Endothelial cell of umbilical vein (primary cell): ENCODE measurements around the gene PFN4. TPM values are rescaled to one million over a fixed set of nuclear protein-coding genes. Genes with fewer than 3 reads are reported as not detected.
"Not testable (repeated sequence)": the region's sequence is repeated elsewhere in the genome, so short reads cannot be mapped to it uniquely, and the experiment has no call there.

Experiments used
- BruUV-seq: library from RNA; stranded (reverse); fragments of 400-500 nt; replicated peaks from 2 replicates; lab custom pipeline; 2021; lab: Mats Ljungman, UMichigan
- CTCF ChIA-PET: fragments of 300-600, 350-600 bp; sonication (Branson Sonifier 250); formaldehyde crosslinking; loops from one replicate; lab custom pipeline; 2021; ENCODE audit warnings: antibody characterized with exemption, inconsistent platforms; lab: Charles Lee
- POLR2A ChIA-PET: fragments of 300-600, 350-600 bp; sonication (Branson Sonifier 250); formaldehyde crosslinking; loops from one replicate; lab custom pipeline; 2021; ENCODE audit warnings: antibody characterized with exemption, inconsistent platforms; lab: Charles Lee
- DNase-seq: peaks from one replicate; pipeline ENCODE4 v3.0.0-alpha.2; 2011; ENCODE audit warnings: low read depth, low spot score
- FAIRE-seq: peaks from 2 replicates; lab custom pipeline; 2011; peaks lifted over from hg19 to GRCh38; lab: Jason Lieb, UNC
- H2AFZ ChIP-seq: 2 replicates; pipeline ENCODE4 v1.6.0; 2012; ENCODE audit warnings: low read depth, low read length, control low read depth, inconsistent platforms
- H3K27ac ChIP-seq: 2 replicates; pipeline ENCODE4 v1.5.1; 2011; ENCODE audit warnings: low read depth, mild to moderate bottlenecking, control low read depth, low read length, moderate library complexity; ENCODE audit not compliant: insufficient read depth
- H3K27me3 ChIP-seq, 2 experiments: 2 replicates each; pipeline versions ENCODE4 v1.6.0 to v1.6.1; 2011; ENCODE audit warnings: low read length in 2 of 2, mixed read lengths in 1 of 2; ENCODE audit not compliant: control insufficient read depth in 2 of 2, insufficient read depth in 2 of 2
- H3K36me3 ChIP-seq, 2 experiments: 2 replicates in 1 of 2; 3 replicates in 1 of 2; pipeline ENCODE4 v1.5.1; 2011; ENCODE audit warnings: low read length in 2 of 2, mild to moderate bottlenecking in 1 of 2, moderate library complexity in 1 of 2; ENCODE audit not compliant: control insufficient read depth in 2 of 2, insufficient read depth in 2 of 2; ENCODE audit errors: extremely low read depth in 1 of 2
- H3K4me1 ChIP-seq: 3 replicates; pipeline ENCODE4 v1.5.1; 2011; ENCODE audit warnings: mild to moderate bottlenecking, low read length; ENCODE audit not compliant: control insufficient read depth, insufficient read depth; ENCODE audit errors: extremely low read depth
- H3K4me2 ChIP-seq: 2 replicates; pipeline ENCODE4 v1.6.1; 2011; ENCODE audit warnings: low read length, control low read depth, mixed read lengths; ENCODE audit not compliant: insufficient read depth
- H3K4me3 ChIP-seq, 3 experiments: fragments of 200-600 bp in 1 of 3; sonication (generic), shearing (Covaris generic) in 1 of 3; replicated peaks in 1 of 3; 2 replicates each; pipeline ENCODE4 v1.5.1; 2011 to 2016; ENCODE audit warnings: control low read depth in 3 of 3, low read length in 3 of 3, mild to moderate bottlenecking in 2 of 3, inconsistent platforms in 1 of 3, low read depth in 1 of 3, moderate library complexity in 1 of 3; ENCODE audit not compliant: insufficient read depth in 1 of 3
- H3K79me2 ChIP-seq: 2 replicates; pipeline ENCODE4 v1.6.0; 2012; ENCODE audit warnings: low read length, inconsistent platforms; ENCODE audit not compliant: control insufficient read depth, insufficient read depth
- H3K9ac ChIP-seq: replicated peaks from 2 replicates; pipeline ENCODE3; 2011; ENCODE audit warnings: low read length, control low read depth; ENCODE audit not compliant: insufficient read depth; ENCODE audit errors: extremely low read depth
- H3K9me1 ChIP-seq: replicated peaks from 3 replicates; pipeline ENCODE4 v1.6.0; 2011; ENCODE audit warnings: mild to moderate bottlenecking, low read length; ENCODE audit not compliant: control insufficient read depth, insufficient read depth; ENCODE audit errors: extremely low read depth
- H3K9me3 ChIP-seq: replicated peaks from 2 replicates; pipeline ENCODE4 v1.5.1; 2012; ENCODE audit warnings: low read length, inconsistent platforms; ENCODE audit not compliant: control insufficient read depth, insufficient read depth
- H4K20me1 ChIP-seq: replicated peaks from 2 replicates; pipeline ENCODE3; 2011; ENCODE audit warnings: mild to moderate bottlenecking, low read length; ENCODE audit not compliant: control insufficient read depth, insufficient read depth; ENCODE audit errors: extremely low read depth
- CTCF ChIP-seq, 2 donors: IDR thresholded peaks; 1 replicate in 1 of 2; 2 replicates in 1 of 2; pipeline ENCODE4 v1.5.1; 2011; ENCODE audit warnings: low read length in 2 of 2, mild to moderate bottlenecking in 2 of 2, moderate library complexity in 2 of 2, control low read depth in 1 of 2, inconsistent platforms in 1 of 2, low read depth in 1 of 2; ENCODE audit not compliant: insufficient read depth in 1 of 2; ENCODE audit errors: extremely low read depth in 1 of 2
- EZH2 ChIP-seq: IDR thresholded peaks from 2 replicates; pipeline ENCODE4 v1.6.1; 2012; ENCODE audit warnings: borderline replicate concordance, low read depth, mild to moderate bottlenecking, moderate library complexity, low read length, inconsistent platforms; ENCODE audit not compliant: severe bottlenecking
- FOS ChIP-seq: IDR thresholded peaks from 2 replicates; pipeline ENCODE4 v1.6.1; 2011; ENCODE audit warnings: mild to moderate bottlenecking, low read length, moderate library complexity, borderline replicate concordance; ENCODE audit not compliant: insufficient read depth
- GATA2 ChIP-seq: IDR thresholded peaks from 2 replicates; pipeline ENCODE4 v1.7.0; 2011; ENCODE audit warnings: low read depth, mild to moderate bottlenecking, moderate library complexity, mixed read lengths, low read length; ENCODE audit not compliant: insufficient read length, insufficient read depth
- JUN ChIP-seq: IDR thresholded peaks from 2 replicates; pipeline ENCODE4 v1.6.1; 2011; ENCODE audit warnings: borderline replicate concordance, low read depth; ENCODE audit not compliant: insufficient read length, insufficient read depth
- MAX ChIP-seq: IDR thresholded peaks from 2 replicates; pipeline ENCODE4 v1.6.1; 2011; ENCODE audit not compliant: insufficient read depth, insufficient read length
- MYC ChIP-seq: IDR thresholded peaks from one replicate; pipeline ENCODE4 v1.6.1; 2011; ENCODE audit warnings: mild to moderate bottlenecking, low read depth, low read length
- POLR2A ChIP-seq: IDR thresholded peaks from 2 replicates; pipeline ENCODE4 v1.6.1; 2012; ENCODE audit warnings: low read depth, mild to moderate bottlenecking, control low read depth, low read length
- POLR2AphosphoS5 ChIP-seq: IDR thresholded peaks from 2 replicates; pipeline ENCODE4 v1.6.1; 2012; ENCODE audit warnings: low read depth, mild to moderate bottlenecking, control low read depth, low read length, moderate library complexity; ENCODE audit not compliant: insufficient read depth
- dilution Hi-C: fragments of 300-500 bp; cut with MboI; formaldehyde crosslinking; loops from one replicate; pipeline ENCODE4 v1.15.0; 2019; ENCODE audit warnings: low sequenced_read_pairs; ENCODE audit not compliant: extremely low pct_ligation_motif_present
- intact Hi-C: fragments of 100-400 bp; cut with micrococcal nuclease; formaldehyde crosslinking; loops from one replicate; pipeline ENCODE4 v1.10.0; 2022
- polyA plus RNA-seq, 4 experiments: library from polyadenylated mRNA; depleted of rRNA in 3 of 4; stranded (reverse) in 3 of 4; unstranded in 1 of 4; fragments of >200 nt; gene quantifications; 2 replicates each; pipeline versions ENCODE4 v1.2.1 to v1.2.3, GENCODE V29; 2011 to 2012; ENCODE audit warnings: missing spikeins in 1 of 4
- total RNA-seq: library from RNA; stranded (reverse); gene quantifications from 2 replicates; pipeline ENCODE4 v1.2.3, GENCODE V29; 2021

Gene PFN4
- total and polyA plus RNA-seq, 2 donors (not counting 3 experiments of a cell fraction or from before 2014, with no cell fraction given) = 0.23 to 0.93 TPM

DNA sequence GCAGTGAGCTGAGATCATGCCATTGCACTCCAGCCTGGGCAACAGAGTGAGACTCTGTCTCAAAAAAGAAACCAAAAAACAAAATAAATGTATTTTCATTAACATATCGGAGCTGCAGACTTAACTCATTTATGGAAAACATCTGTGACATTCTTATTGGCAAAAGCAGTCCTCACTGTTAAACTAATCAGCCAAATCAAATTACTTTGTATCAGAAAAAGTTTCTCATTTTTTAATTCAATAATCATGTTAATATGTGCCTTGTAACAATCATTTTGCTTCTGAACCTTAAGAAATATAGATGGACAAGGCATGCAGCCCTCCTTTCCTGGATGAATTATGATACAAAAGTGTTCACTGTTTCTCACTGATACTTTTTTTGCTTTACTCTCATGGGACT lies 20.5 kb downstream of the PFN4 start:
- Histone ChIP-seq H3K27ac (no peak overlapping the region), H2AFZ (no peak overlapping the region), H3K9me1 (no peaks in the 10 kb centered on the region), H3K4me1 (no peaks in the 10 kb centered on the region), H3K4me3 (no peak overlapping the region), H3K27me3 (peaks cover 0 to 2% of the 10 kb centered on the region in 2 experiments), H3K36me3 (no peaks in the 10 kb centered on the region), H3K4me2 (no peak overlapping the region), H3K9me3 (no peaks in the 10 kb centered on the region), H4K20me1 (no peaks in the 10 kb centered on the region), H3K79me2 (no peaks in the 10 kb centered on the region), H3K9ac (no peak overlapping the region)
- FAIRE-seq (no peak), DNase-seq (no peak)
- BruUV-seq = no TSS peak
- no peak for TF ChIP-seq POLR2AphosphoS5
- dilution Hi-C loops (no loop called here), intact Hi-C loops (no loop called here)
- POLR2A ChIA-PET = no interaction called here
- CTCF ChIA-PET = interaction anchor here (1.6 kb wide), 1 partner anchor 19 kb away, joined by 6 read pairs; the partner anchor contains the start of gene TP53I3

DNA sequence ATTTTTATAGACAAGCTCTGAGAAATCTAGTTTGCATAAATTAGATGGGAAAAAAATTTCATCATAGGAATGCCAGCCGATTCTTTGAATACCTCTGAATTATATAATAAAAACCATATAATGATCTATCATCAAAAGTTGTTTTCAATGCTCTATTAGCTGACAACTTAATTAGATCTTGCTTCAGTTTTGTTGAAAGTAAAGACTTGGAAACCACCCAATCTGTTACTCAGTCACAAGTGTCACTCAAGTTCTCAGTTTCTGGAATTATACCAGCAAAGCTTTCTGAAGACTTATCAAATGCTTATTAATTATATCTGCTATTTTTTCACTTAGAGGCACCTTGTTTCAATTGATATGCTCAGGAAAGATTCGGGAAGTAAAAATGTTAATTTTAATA lies 21.1 kb downstream of the PFN4 start:
- Histone ChIP-seq H3K9ac (no peak overlapping the region), H3K27ac (no peak overlapping the region), H3K36me3 (no peaks in the 10 kb centered on the region), H3K9me1 (no peaks in the 10 kb centered on the region), H3K79me2 (no peaks in the 10 kb centered on the region), H3K27me3 (peaks cover 0 to 2% of the 10 kb centered on the region in 2 experiments), H3K4me3 (no peak overlapping the region), H3K4me1 (no peaks in the 10 kb centered on the region), H4K20me1 (no peaks in the 10 kb centered on the region), H3K9me3 (no peaks in the 10 kb centered on the region), H2AFZ (no peak overlapping the region), H3K4me2 (no peak overlapping the region)
- no peak for DNase-seq
- ChIA-PET CTCF (interaction anchor here (1.6 kb wide), 1 partner anchor 18 kb away, joined by 6 read pairs; the partner anchor contains the start of gene TP53I3), POLR2A (no interaction called here)
- no peak for TF ChIP-seq MAX
- no peak for TF ChIP-seq EZH2
- no peak for TF ChIP-seq GATA2
- no peak for TF ChIP-seq POLR2AphosphoS5
- no peak for TF ChIP-seq POLR2A
- TF ChIP-seq CTCF (IDR thresholded peaks at IDR 0.05; ENCODE audit: extremely low read depth in 1 of 2, insufficient read depth in 1 of 2, low read depth in 1 of 2, low read length in 2 of 2) = no peak
- TF ChIP-seq FOS = no peak
- TF ChIP-seq JUN = no peak
- TF ChIP-seq MYC = no peak
- intact Hi-C loops (no loop called here), dilution Hi-C loops (no loop called here)
- no peak for FAIRE-seq
- BruUV-seq = no TSS peak

DNA sequence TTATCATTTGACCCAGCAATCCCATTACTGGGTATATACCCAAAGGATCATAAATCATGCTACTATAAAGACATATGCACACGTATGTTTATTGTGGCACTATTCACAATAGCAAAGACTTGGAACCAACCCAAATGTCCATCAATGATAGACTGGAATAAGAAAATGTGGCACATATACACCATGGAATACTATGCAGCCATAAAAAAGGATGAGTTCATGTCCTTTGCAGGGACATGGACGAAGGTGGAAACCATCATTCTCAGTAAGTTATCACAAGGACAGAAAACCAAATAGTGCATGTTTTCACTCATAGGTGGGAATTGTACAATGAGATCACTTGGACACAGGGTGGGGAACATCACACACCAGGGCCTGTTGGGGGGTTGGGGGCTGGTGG lies 22.4 kb downstream of the PFN4 start:
- H3K9me1 ChIP-seq, H3K79me2 ChIP-seq, H2AFZ ChIP-seq, H3K36me3 ChIP-seq, dilution Hi-C loops, H4K20me1 ChIP-seq, FAIRE-seq, H3K27me3 ChIP-seq, intact Hi-C loops, H3K4me1 ChIP-seq, DNase-seq, H3K9me3 ChIP-seq, BruUV-seq, POLR2A ChIA-PET, H3K27ac ChIP-seq, H3K4me3 ChIP-seq, H3K9ac ChIP-seq, CTCF ChIA-PET, H3K4me2 ChIP-seq: not testable (repeated sequence)
